HCT116 (cell line): Measurements from ENCODE around the gene CAMSAP1. TPM values are rescaled to one million over a fixed set of nuclear protein-coding genes. Genes with fewer than 3 reads are reported as not detected.

Experiments
- ATAC-seq: fragments of 200-7000 bp; cut with Tn5 transposase; 2 replicates; pipeline ENCODE4 v1.9.1; 2020; ENCODE audit warnings: mild to moderate bottlenecking, moderate library complexity
- BruUV-seq: library from RNA; stranded (reverse); fragments of 400-500 nt; replicated peaks from 2 replicates; lab custom pipeline; 2021; lab: Mats Ljungman, UMichigan
- CTCF ChIA-PET: fragments of 300-600 bp; sonication (Branson Sonifier 250); formaldehyde crosslinking; loops from one replicate; lab custom pipeline; 2021; ENCODE audit warnings: antibody characterized with exemption; lab: Charles Lee
- POLR2A ChIA-PET: fragments of 300-600, 350-600 bp; sonication (Branson Sonifier 250); formaldehyde crosslinking; loops from one replicate; lab custom pipeline; 2021; ENCODE audit warnings: antibody characterized with exemption; lab: Charles Lee
- RAD21 ChIA-PET, 2 experiments: fragments of 300-600 bp; sonication (Branson Sonifier 250); formaldehyde crosslinking; loops; one replicate each; lab custom pipeline; 2023; ENCODE audit warnings: low total read pairs in 2 of 2; ENCODE audit not compliant: uncharacterized antibody in 2 of 2, unreplicated experiment in 2 of 2, low non-redundant PET in 1 of 2; lab: Charles Lee
- DNase-seq: peaks from one replicate; pipeline ENCODE4 v3.0.0-alpha.2; 2010; ENCODE audit warnings: low read depth, low spot score
- H2AFZ ChIP-seq: fragments of 200-600 bp; shearing (Covaris generic), sonication (generic); 2 replicates; pipeline ENCODE4 v1.6.1; 2017; ENCODE audit warnings: low read depth, mixed run types, mixed read lengths, antibody characterized with exemption, low read length; ENCODE audit not compliant: poor library complexity, severe bottlenecking
- H3K27ac ChIP-seq: 2 replicates; pipeline ENCODE4 v1.5.1; 2012; ENCODE audit warnings: low read depth, low read length
- H3K27me3 ChIP-seq: fragments of 200-600 bp; sonication (generic); 2 replicates; pipeline ENCODE4 v1.6.1; 2016; ENCODE audit warnings: mixed run types, low read length, mixed read lengths; ENCODE audit not compliant: insufficient read depth
- H3K36me3 ChIP-seq, 2 experiments: fragments of 200-500 bp in 1 of 2; fragments of 200-600 bp in 1 of 2; sonication (Bioruptor generic) in 1 of 2; sonication (generic) in 1 of 2; 2 replicates each; pipeline versions ENCODE4 v1.5.1 to v1.6.1; 2014 to 2016; ENCODE audit warnings: low read length in 2 of 2, inconsistent platforms in 1 of 2, mixed read lengths in 1 of 2, mixed run types in 1 of 2; ENCODE audit not compliant: insufficient read depth in 2 of 2, control insufficient read depth in 1 of 2
- H3K4me1 ChIP-seq, 2 experiments: fragments of 200-600 bp in 1 of 2; sonication (generic) in 1 of 2; 2 replicates each; pipeline versions ENCODE4 v1.5.1 to v1.6.1; 2012 to 2017; ENCODE audit warnings: low read length in 2 of 2, inconsistent platforms in 1 of 2, mild to moderate bottlenecking in 1 of 2, mixed read lengths in 1 of 2, mixed run types in 1 of 2, moderate library complexity in 1 of 2; ENCODE audit not compliant: insufficient read depth in 2 of 2, control insufficient read depth in 1 of 2
- H3K4me2 ChIP-seq: fragments of 200-600 bp; sonication (generic); 2 replicates; pipeline ENCODE4 v1.6.1; 2017; ENCODE audit warnings: mixed run types, low read length, mixed read lengths
- H3K4me3 ChIP-seq, 2 experiments: fragments of 200-600 bp in 1 of 2; sonication (generic) in 1 of 2; replicated peaks in 1 of 2; 2 replicates each; pipeline ENCODE4 v1.5.1; 2011 to 2016; ENCODE audit warnings: low read length in 2 of 2, control low read depth in 1 of 2, low read depth in 1 of 2, mild to moderate bottlenecking in 1 of 2, mixed read lengths in 1 of 2, mixed run types in 1 of 2
- H3K79me2 ChIP-seq: fragments of 200-600 bp; sonication (generic); 2 replicates; pipeline ENCODE4 v1.6.1; 2017; ENCODE audit warnings: mild to moderate bottlenecking, mixed run types, low read length, moderate library complexity, mixed read lengths; ENCODE audit not compliant: insufficient read depth
- H3K9ac ChIP-seq: fragments of 200-600 bp; sonication (generic); 2 replicates; pipeline ENCODE4 v1.6.1; 2016; ENCODE audit warnings: low read length, mixed read lengths
- H3K9me2 ChIP-seq: fragments of 200-600 bp; sonication (generic), shearing (Covaris generic); 2 replicates; pipeline ENCODE4 v1.6.1; 2017; ENCODE audit warnings: mixed run types, mild to moderate bottlenecking, moderate library complexity; ENCODE audit not compliant: insufficient read depth
- H3K9me3 ChIP-seq, 2 experiments: fragments of 200-500 bp in 1 of 2; fragments of 200-600 bp in 1 of 2; sonication (Bioruptor generic) in 1 of 2; sonication (generic) in 1 of 2; 2 replicates each; pipeline ENCODE4 v1.6.1; 2014 to 2017; ENCODE audit warnings: low read length in 2 of 2, mixed read lengths in 2 of 2, inconsistent platforms in 1 of 2, low read depth in 1 of 2, mild to moderate bottlenecking in 1 of 2, mixed run types in 1 of 2, moderate library complexity in 1 of 2; ENCODE audit not compliant: control insufficient read depth in 1 of 2, insufficient read depth in 1 of 2
- H4K20me1 ChIP-seq: fragments of 200-600 bp; sonication (generic), shearing (Covaris generic); 2 replicates; pipeline ENCODE4 v1.6.1; 2017; ENCODE audit warnings: mixed run types, mild to moderate bottlenecking, moderate library complexity; ENCODE audit not compliant: insufficient read depth
- CBX3 ChIP-seq: IDR thresholded peaks from 2 replicates; pipeline ENCODE4 v1.6.1; 2012; ENCODE audit warnings: low read depth
- JUND ChIP-seq: IDR thresholded peaks from 2 replicates; pipeline ENCODE4 v1.6.1; 2012
- POLR2A ChIP-seq: IDR thresholded peaks from 2 replicates; pipeline ENCODE4 v1.7.0; 2011; ENCODE audit warnings: borderline replicate concordance; ENCODE audit not compliant: insufficient read depth, insufficient read length; ENCODE audit errors: extremely low read depth
- SIN3A ChIP-seq: IDR thresholded peaks from 2 replicates; pipeline ENCODE4 v1.6.1; 2012; ENCODE audit warnings: low read depth
- ZBTB33 ChIP-seq: IDR thresholded peaks from 2 replicates; pipeline ENCODE4 v1.6.1; 2011; ENCODE audit warnings: mild to moderate bottlenecking, low read length, moderate library complexity; ENCODE audit not compliant: insufficient replicate concordance; ENCODE audit errors: extremely low read depth
- ZFX ChIP-seq: fragments of 450-650 bp; IDR thresholded peaks from 2 replicates; pipeline ENCODE4 v1.6.1; 2017
- intact Hi-C: fragments of 100-400 bp; cut with micrococcal nuclease; formaldehyde crosslinking; loops from 2 replicates; pipeline ENCODE4 v1.10.0; 2022
- total RNA-seq: library from RNA; stranded (reverse); gene quantifications from one replicate; pipeline ENCODE4 v1.2.1, GENCODE V29; 2021; ENCODE audit not compliant: unreplicated experiment

CAMSAP1 gene
- total RNA-seq, 1 experiment from 2014 or later, result 33.1 TPM

GRCh38 chr9:135825435-135826187, 81.7 kb downstream of the CAMSAP1 start (continued):
- no peak for TF ChIP-seq POLR2A

- Histone ChIP-seq H3K36me3 (peaks cover 21 to 29% of the 10 kb centered on the region in 2 experiments), H3K4me1 (no peaks in the 10 kb centered on the region), H3K9me3 (no peaks in the 10 kb centered on the region), H3K4me3 (no peak overlapping the region), H3K9ac (no peak overlapping the region), H3K4me2 (no peak overlapping the region), H4K20me1 (no peaks in the 10 kb centered on the region), H3K9me2 (no peaks in the 10 kb centered on the region), H3K79me2 (peaks cover 13% of the 10 kb centered on the region), H3K27me3 (no peaks in the 10 kb centered on the region), H3K27ac (no peak overlapping the region), H2AFZ (no peak overlapping the region)
- ATAC-seq, result no peak
- no peak for DNase-seq
- ChIA-PET POLR2A (no interaction called here), CTCF (no interaction called here), RAD21 (no interaction called here)
- no TSS peak for BruUV-seq
- TF ChIP-seq ZBTB33, result no peak
- no peak for TF ChIP-seq SIN3A
- no peak for TF ChIP-seq CBX3
- TF ChIP-seq JUND, result no peak
- no peak for TF ChIP-seq ZFX
- intact Hi-C loops, result no loop called here
These were observed 84.3 kb downstream of the CAMSAP1 start for GRCh38 chr9:135823036-135823435.
